ENCODE measurements around the gene ZDHHC4.

DNA sequence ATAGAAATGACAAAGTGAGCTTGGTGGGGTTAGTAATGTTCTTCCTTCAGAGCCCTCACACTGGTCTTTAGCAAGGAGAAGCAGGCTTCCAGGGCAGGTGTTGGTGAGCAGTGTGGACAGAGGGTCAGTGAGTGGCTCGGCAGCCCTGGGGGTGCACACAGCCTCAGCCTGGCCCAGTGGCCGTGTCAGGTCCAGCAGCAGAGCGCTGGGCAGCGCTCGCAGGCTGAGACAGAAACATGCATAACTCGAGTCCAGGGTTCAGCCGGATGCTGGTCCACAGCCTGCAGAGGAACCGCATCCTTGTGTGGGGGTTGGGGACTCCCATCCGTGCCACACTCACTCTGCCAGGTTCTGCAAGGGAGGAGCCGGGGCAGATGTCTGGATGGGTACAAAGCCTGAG, 27.2 kb downstream of the ZDHHC4 start:
- TF ChIP-seq, protein P1, sequence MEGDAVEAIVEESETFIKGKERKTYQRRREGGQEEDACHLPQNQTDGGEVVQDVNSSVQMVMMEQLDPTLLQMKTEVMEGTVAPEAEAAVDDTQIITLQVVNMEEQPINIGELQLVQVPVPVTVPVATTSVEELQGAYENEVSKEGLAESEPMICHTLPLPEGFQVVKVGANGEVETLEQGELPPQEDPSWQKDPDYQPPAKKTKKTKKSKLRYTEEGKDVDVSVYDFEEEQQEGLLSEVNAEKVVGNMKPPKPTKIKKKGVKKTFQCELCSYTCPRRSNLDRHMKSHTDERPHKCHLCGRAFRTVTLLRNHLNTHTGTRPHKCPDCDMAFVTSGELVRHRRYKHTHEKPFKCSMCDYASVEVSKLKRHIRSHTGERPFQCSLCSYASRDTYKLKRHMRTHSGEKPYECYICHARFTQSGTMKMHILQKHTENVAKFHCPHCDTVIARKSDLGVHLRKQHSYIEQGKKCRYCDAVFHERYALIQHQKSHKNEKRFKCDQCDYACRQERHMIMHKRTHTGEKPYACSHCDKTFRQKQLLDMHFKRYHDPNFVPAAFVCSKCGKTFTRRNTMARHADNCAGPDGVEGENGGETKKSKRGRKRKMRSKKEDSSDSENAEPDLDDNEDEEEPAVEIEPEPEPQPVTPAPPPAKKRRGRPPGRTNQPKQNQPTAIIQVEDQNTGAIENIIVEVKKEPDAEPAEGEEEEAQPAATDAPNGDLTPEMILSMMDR (IDR thresholded peaks at IDR 0.05), result no peak
- no peak for TF ChIP-seq POLR2A (IDR thresholded peaks at IDR 0.05)
